ENCODE results near the gene POLR2E. TPM values are rescaled to one million over a fixed set of nuclear protein-coding genes. Genes with fewer than 3 reads are reported as not detected.

POLR2E gene
- total and polyA plus RNA-seq, 9 of the 15 experiments (the other 6 are each of a cell fraction or from before 2014, with no cell fraction given) = 3.4 to 413 (median 244) TPM

DNA sequence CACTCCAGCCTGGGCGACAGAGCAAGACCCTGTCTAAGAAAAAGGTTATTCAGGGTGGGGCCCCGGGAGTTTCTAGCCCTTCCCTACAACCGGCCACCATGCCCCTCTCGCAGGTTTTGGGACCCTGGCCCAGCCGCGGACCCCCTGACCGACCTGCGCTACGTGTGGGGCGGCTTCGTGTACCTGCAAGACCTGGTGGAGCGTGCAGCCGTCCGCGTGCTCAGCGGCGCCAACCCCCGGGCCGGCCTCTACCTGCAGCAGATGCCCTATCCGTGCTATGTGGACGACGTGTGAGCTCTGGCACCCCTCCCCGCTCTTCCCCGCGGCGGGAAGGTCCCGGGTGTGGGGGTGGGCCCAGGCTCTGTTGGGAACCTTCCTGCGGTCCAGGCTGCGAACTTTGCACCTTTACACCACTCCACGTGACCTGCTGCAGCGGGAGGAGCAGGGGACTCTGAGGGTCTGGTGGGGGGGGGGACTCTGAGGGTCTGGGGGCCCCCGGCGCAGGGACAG lies 49.0 kb downstream of the POLR2E start:
- Histone ChIP-seq H4K20me1 (replicated peaks; ENCODE audit: control insufficient read depth, insufficient read depth, low read length) (no peaks in the 10 kb centered on the region), H2AFZ (ENCODE audit: low read depth, low read length) (no peak overlapping the region), H3K79me2 (ENCODE audit: control insufficient read depth, insufficient read depth, low read length) (peaks cover 36% of the 10 kb centered on the region), H3K9ac (ENCODE audit: insufficient read depth in 1 of 2, low read depth in 2 of 2, low read length in 2 of 2) (no peak overlapping the region), H3K36me3 (ENCODE audit: control insufficient read depth, insufficient read depth, low read length) (peaks cover 56% of the 10 kb centered on the region), H3K9me1 (ENCODE audit: control insufficient read depth, insufficient read depth, low read length) (no peaks in the 10 kb centered on the region), H3K27ac (ENCODE audit: extremely low read depth, low read depth, low read length) (no peak overlapping the region), H3K4me3 (no peak overlapping the region), H3K9me3 (replicated peaks; ENCODE audit: control insufficient read depth, insufficient read depth, low read depth, low read length) (no peaks in the 10 kb centered on the region), H3K4me1 (replicated peaks in 1 of 2; ENCODE audit: control insufficient read depth in 2 of 2, insufficient read depth in 2 of 2, low read length in 2 of 2) (peaks cover 16 to 69% of the 10 kb centered on the region in 2 experiments), H3K27me3 (ENCODE audit: control insufficient read depth in 2 of 2, insufficient read depth in 2 of 2, low read length in 2 of 2) (no peaks in the 10 kb centered on the region), H3K4me2 (ENCODE audit: insufficient read depth, low read length) (no peak overlapping the region)
- ATAC-seq (no peak), FAIRE-seq (no peak), DNase-seq (ENCODE audit: extremely low read depth in 1 of 4, low spot score in 3 of 4) (no peak)
- TF ChIP-seq NFRKB (IDR thresholded peaks at IDR 0.05; ENCODE audit: low read depth) = no peak
- TF ChIP-seq COPS2 (conservative IDR thresholded peaks at IDR 0.05) = no peak
- peak; percentile 63 for TF ChIP-seq RBFOX2 (IDR thresholded peaks at IDR 0.05; ENCODE audit: low read depth, low read length)
- ChIA-PET CTCF (ENCODE audit: low intra/inter-chr PET ratio) (no interaction called here), POLR2A (interaction anchor here (0.7 kb wide), 1 partner anchor 22 kb away, joined by 3 read pairs; no protein-coding TSS in a partner anchor)
- in situ Hi-C loops (cut with MboI) = no loop called here
- no TSS peak for BruUV-seq (replicated peaks)
- 97% methylated on average over 17 of the region's 33 CpGs for WGBS (ENCODE audit: insufficient coverage, low coverage, missing lambda C conversion rate)
- intact Hi-C loops (cut with micrococcal nuclease) = no loop called here

GRCh38 chr19:1045247-1045603 lies 50.0 kb downstream of the POLR2E start:
- ChIA-PET CTCF (ENCODE audit: low intra/inter-chr PET ratio) (no interaction called here), POLR2A (interaction anchor here (0.7 to 11.0 kb wide), 4 partner anchors 9 to 24 kb away, joined by 3 to 176 read pairs (median 4); partner anchors contain the start of genes CNN2 and RNU6-2)
- peaks cover 18 to 66% of the 10 kb centered on the region in 2 experiments for H3K4me1 ChIP-seq (replicated peaks in 1 of 2; ENCODE audit: control insufficient read depth in 2 of 2, insufficient read depth in 2 of 2, low read length in 2 of 2)
- no TSS peak for BruUV-seq (replicated peaks)
- no peak overlapping the region for H3K4me3 ChIP-seq
- DNase-seq (ENCODE audit: extremely low read depth in 1 of 4, low spot score in 3 of 4) (peak; percentile 91 to 99 (median 96)), ATAC-seq (peak; percentile 84), FAIRE-seq (peak; percentile 100)
- peaks cover 44% of the 10 kb centered on the region for H3K79me2 ChIP-seq (ENCODE audit: control insufficient read depth, insufficient read depth, low read length)
- no peaks in the 10 kb centered on the region for H3K9me3 ChIP-seq (replicated peaks; ENCODE audit: control insufficient read depth, insufficient read depth, low read depth, low read length)
- H2AFZ ChIP-seq (ENCODE audit: low read depth, low read length) = no peak overlapping the region
- 1% methylated on average over 10 of the region's 10 CpGs for whole genome bisulfite sequencing (ENCODE audit: insufficient coverage, low coverage, missing lambda C conversion rate)
- H3K27ac ChIP-seq (ENCODE audit: extremely low read depth, low read depth, low read length) = no peak overlapping the region
- peaks cover 52% of the 10 kb centered on the region; the same call in 2 of the 3 replicates for H3K36me3 ChIP-seq (ENCODE audit: control insufficient read depth, insufficient read depth, low read length)
- in situ Hi-C loops (cut with MboI) = no loop called here
- no peak overlapping the region for H3K9ac ChIP-seq (ENCODE audit: insufficient read depth in 1 of 2, low read depth in 2 of 2, low read length in 2 of 2)
- H3K4me2 ChIP-seq (ENCODE audit: insufficient read depth, low read length) = no peak overlapping the region
- H3K27me3 ChIP-seq (ENCODE audit: control insufficient read depth in 2 of 2, insufficient read depth in 2 of 2, low read length in 2 of 2) = no peaks in the 10 kb centered on the region
- intact Hi-C loops (cut with micrococcal nuclease) = loop anchor here (1.0 kb wide), 1 partner anchor 224 kb away; the partner anchor contains the start of gene CIRBP
- no peaks in the 10 kb centered on the region for H4K20me1 ChIP-seq (replicated peaks; ENCODE audit: control insufficient read depth, insufficient read depth, low read length)
- no peaks in the 10 kb centered on the region for H3K9me1 ChIP-seq (ENCODE audit: control insufficient read depth, insufficient read depth, low read length)
- no peak for TF ChIP-seq SUPT5H (IDR thresholded peaks at IDR 0.05)
- TF ChIP-seq, protein P1, sequence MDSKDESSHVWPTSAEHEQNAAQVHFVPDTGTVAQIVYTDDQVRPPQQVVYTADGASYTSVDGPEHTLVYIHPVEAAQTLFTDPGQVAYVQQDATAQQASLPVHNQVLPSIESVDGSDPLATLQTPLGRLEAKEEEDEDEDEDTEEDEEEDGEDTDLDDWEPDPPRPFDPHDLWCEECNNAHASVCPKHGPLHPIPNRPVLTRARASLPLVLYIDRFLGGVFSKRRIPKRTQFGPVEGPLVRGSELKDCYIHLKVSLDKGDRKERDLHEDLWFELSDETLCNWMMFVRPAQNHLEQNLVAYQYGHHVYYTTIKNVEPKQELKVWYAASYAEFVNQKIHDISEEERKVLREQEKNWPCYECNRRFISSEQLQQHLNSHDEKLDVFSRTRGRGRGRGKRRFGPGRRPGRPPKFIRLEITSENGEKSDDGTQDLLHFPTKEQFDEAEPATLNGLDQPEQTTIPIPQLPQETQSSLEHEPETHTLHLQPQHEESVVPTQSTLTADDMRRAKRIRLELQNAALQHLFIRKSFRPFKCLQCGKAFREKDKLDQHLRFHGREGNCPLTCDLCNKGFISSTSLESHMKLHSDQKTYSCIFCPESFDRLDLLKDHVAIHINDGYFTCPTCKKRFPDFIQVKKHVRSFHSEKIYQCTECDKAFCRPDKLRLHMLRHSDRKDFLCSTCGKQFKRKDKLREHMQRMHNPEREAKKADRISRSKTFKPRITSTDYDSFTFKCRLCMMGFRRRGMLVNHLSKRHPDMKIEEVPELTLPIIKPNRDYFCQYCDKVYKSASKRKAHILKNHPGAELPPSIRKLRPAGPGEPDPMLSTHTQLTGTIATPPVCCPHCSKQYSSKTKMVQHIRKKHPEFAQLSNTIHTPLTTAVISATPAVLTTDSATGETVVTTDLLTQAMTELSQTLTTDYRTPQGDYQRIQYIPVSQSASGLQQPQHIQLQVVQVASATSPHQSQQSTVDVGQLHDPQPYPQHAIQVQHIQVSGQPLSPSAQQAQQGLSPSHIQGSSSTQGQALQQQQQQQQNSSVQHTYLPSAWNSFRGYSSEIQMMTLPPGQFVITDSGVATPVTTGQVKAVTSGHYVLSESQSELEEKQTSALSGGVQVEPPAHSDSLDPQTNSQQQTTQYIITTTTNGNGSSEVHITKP (IDR thresholded peaks at IDR 0.05; ENCODE audit: partially characterized antibody) = no peak
- TF ChIP-seq ZBTB17 (CRISPR knock-in tag; IDR thresholded peaks at IDR 0.05) = no peak
- TF ChIP-seq, protein P2, sequence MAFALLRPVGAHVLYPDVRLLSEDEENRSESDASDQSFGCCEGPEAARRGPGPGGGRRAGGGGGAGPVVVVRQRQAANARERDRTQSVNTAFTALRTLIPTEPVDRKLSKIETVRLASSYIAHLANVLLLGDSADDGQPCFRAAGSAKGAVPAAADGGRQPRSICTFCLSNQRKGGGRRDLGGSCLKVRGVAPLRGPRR (CRISPR knock-in tag; IDR thresholded peaks at IDR 0.05) = no peak
- TF ChIP-seq ZNF584 (CRISPR knock-in tag; IDR thresholded peaks at IDR 0.05; ENCODE audit: low read depth) = no peak
- TF ChIP-seq NONO (IDR thresholded peaks at IDR 0.05; ENCODE audit: low read depth in 2 of 2, low read length in 1 of 2) = no peak
- no peak for TF ChIP-seq ZNF354B (CRISPR knock-in tag; IDR thresholded peaks at IDR 0.05)
- TF ChIP-seq, protein P3, sequence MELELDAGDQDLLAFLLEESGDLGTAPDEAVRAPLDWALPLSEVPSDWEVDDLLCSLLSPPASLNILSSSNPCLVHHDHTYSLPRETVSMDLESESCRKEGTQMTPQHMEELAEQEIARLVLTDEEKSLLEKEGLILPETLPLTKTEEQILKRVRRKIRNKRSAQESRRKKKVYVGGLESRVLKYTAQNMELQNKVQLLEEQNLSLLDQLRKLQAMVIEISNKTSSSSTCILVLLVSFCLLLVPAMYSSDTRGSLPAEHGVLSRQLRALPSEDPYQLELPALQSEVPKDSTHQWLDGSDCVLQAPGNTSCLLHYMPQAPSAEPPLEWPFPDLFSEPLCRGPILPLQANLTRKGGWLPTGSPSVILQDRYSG (tag; conservative IDR thresholded peaks at IDR 0.05; ENCODE audit: low read depth) = no peak
- no peak for TF ChIP-seq KAT8 (IDR thresholded peaks at IDR 0.05; ENCODE audit: low read depth)

Data from K562 (cell line).